ENCODE measurements around the gene RAD21L1.

- TF ChIP-seq CTCF (IDR thresholded peaks at IDR 0.05 in 8 of 11, conservative IDR thresholded peaks at IDR 0.05 in 3 of 11) (peak in 1 of 11 experiments; percentile 10), POLR2AphosphoS5 (IDR thresholded peaks at IDR 0.05) (peak in 1 of 3 donors; percentile 44), POLR2A (IDR thresholded peaks at IDR 0.05) (no peak)
These were observed 41.1 kb upstream of the RAD21L1 start, which contains the start of gene TMEM74B for GRCh38 chr20:1184638-1185315.

Measured in spleen (tissue), 7 donors.